Kidney epithelial cell (primary cell): ENCODE data around the gene ZBTB46. TPM values are rescaled to one million over a fixed set of nuclear protein-coding genes. Genes with fewer than 3 reads are reported as not detected.

Source experiments
- DNase-seq: peaks from one replicate; pipeline ENCODE4 v3.0.0-alpha.2; 2010; ENCODE audit warnings: low read depth
- H3K27me3 ChIP-seq: 2 replicates; pipeline ENCODE4 v1.6.0; 2011; ENCODE audit warnings: low read length; ENCODE audit not compliant: control insufficient read depth, insufficient read depth
- H3K36me3 ChIP-seq: 2 replicates; pipeline ENCODE4 v1.5.1; 2011; ENCODE audit warnings: low read length; ENCODE audit not compliant: control insufficient read depth, insufficient read depth
- H3K4me3 ChIP-seq: 2 replicates; pipeline ENCODE4 v1.5.1; 2011; ENCODE audit warnings: low read depth, mild to moderate bottlenecking, control low read depth, low read length
- total RNA-seq: library from RNA; depleted of rRNA; stranded (reverse); fragments of >200 nt; gene quantifications from 2 replicates; pipeline ENCODE4 v1.2.3, GENCODE V29; 2015
- TF ChIP-seq, protein P1 (sequence below): IDR thresholded peaks from 2 replicates; pipeline ENCODE4 v1.5.1; 2011; ENCODE audit warnings: mild to moderate bottlenecking, moderate library complexity, low read length, control low read depth, inconsistent platforms; ENCODE audit not compliant: insufficient read depth, poor library complexity, severe bottlenecking

ZBTB46 gene
- total RNA-seq, 1 donor from 2014 or later: 7.8 TPM

DNA sequence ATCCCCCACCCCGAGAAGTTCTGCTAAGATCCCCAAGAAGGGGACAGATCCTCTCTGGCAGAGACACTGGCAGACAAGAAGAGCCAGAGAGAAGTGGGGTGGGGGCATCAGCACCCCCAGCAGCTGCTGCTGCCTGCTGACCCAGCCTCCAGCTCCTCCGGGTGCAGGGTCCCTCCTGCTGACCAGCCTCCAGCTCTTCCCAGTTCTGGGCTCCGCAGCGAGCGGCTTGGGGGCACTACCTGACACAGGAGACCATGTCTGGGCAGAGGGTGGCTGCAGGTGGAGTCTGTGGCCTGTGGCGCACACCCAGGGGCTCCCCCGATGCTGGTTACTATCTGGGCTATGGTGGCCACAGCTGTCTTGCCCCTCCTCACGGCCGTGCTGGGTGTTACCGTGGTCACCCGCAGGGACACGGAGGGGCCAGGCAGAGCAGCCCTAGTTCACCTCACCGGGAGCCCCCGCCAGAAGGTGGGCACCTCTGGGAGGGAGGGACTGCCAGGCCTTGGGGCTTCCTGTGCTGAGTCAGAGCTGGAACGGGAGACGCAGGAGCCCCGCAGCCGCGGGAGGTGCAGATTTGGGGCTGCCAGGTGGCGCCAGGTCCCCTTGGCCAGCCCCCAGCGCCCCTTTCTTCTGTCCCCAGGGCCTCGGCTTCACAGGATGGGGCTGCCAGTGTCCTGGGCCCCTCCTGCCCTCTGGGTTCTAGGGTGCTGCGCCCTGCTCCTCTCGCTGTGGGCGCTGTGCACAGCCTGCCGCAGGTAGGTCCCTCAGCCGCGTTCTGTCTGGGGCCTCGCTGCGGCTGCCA lies 94.0 kb downstream of the ZBTB46 start:
- H3K27me3 ChIP-seq: no peaks in the 10 kb centered on the region
- TF ChIP-seq, protein P1, sequence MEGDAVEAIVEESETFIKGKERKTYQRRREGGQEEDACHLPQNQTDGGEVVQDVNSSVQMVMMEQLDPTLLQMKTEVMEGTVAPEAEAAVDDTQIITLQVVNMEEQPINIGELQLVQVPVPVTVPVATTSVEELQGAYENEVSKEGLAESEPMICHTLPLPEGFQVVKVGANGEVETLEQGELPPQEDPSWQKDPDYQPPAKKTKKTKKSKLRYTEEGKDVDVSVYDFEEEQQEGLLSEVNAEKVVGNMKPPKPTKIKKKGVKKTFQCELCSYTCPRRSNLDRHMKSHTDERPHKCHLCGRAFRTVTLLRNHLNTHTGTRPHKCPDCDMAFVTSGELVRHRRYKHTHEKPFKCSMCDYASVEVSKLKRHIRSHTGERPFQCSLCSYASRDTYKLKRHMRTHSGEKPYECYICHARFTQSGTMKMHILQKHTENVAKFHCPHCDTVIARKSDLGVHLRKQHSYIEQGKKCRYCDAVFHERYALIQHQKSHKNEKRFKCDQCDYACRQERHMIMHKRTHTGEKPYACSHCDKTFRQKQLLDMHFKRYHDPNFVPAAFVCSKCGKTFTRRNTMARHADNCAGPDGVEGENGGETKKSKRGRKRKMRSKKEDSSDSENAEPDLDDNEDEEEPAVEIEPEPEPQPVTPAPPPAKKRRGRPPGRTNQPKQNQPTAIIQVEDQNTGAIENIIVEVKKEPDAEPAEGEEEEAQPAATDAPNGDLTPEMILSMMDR: no peak
- no peak for DNase-seq
- peaks cover 1% of the 10 kb centered on the region for H3K36me3 ChIP-seq
- H3K4me3 ChIP-seq: no peak overlapping the region

DNA sequence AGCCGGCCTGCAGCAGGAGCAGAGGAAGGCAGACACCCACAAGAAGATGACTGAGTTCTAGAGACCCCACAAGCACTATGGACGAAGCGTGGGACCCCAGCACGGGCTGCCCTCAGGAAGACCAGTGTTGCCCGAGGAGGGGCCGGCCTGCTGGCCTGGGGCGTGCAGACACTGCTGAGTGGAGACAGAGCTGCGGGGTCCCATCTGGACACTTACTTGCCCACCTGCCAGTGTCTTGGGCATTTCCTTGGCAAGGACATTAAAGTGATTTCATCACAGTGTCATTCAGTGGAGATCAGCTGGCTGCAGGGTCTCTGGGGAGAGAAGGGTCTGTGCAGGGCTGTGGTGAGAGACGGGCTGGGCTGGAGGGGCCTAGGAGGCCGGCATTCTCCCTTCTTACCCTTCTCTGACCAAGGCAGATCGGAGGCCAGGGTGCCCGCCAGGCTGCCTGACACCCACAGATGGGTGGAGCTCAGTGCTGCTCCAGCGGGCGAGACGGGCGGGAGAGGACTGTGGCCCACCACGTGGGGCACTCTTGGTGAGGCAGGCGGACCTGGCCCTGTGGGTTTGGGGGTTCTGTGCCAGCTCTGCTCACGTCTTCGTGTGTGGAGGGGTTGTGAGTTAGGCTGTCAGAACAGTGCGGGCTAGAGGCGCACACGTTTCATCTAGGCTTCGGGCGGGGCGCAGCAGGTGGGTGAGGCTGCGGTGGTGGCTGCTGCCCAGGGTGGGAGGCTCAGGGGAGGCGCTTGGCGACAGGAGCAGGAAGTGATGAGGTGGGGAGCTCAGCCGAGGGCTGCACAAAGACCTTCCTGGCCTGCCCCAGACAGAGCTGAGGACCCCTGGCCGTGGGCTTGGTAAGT lies 95.0 kb downstream of the ZBTB46 start, which contains the start of gene LIME1:
Gene LIME1 (plus strand): TSS at position 806 of the 860 bp plus-strand sequence. CDS start 886 bp downstream, outside the sequence.
- TF ChIP-seq, protein P1: no peak
- Histone ChIP-seq H3K4me3 (no peak within 1 kb of the TSS), H3K36me3 (peaks cover 1% of the 10 kb centered on the region), H3K27me3 (no peaks in the 10 kb centered on the region)
- DNase-seq: no peak

DNA sequence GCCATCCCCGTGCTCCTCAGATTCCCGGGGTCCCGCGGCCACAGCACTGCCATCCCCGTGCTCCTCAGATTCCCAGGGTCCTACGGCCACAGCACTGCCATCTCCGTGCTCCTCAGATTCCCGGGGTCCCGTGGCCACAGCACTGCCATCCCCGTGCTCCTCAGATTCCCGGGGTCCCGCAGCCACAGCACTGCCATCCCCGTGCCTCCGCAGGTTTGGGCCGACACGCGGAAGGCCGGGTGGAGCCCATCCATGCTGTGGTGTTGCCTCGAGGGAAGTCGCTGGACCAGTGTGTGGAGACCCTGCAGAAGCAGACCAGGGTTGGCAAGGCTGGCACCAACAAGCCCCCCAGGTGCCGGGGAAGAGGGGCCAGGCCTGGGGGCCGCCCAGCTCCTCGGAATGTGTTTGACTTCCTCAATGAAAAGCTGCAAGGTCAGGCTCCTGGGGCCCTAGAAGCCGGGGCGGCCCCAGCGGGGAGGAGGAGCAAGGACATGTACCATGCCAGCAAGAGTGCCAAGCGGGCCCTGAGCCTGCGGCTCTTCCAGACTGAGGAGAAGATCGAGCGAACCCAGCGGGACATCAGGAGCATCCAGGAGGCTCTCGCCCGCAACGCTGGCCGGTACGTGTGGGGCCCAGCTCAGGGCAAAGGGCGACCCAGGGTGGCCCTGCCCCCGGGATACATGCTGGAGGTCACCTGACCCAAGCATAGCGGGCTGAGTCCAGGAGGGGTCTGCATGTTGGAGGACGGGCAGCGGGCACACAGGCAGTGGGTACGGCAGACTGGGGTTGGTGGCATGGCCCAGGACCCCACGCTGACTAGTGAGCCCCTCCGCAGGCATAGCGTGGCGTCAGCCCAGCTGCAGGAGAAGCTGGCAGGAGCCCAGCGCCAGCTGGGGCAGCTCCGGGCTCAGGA lies 95.9 kb downstream of the ZBTB46 start:
- TF ChIP-seq, protein P1: no peak
- peaks cover 1% of the 10 kb centered on the region for H3K36me3 ChIP-seq

DNA sequence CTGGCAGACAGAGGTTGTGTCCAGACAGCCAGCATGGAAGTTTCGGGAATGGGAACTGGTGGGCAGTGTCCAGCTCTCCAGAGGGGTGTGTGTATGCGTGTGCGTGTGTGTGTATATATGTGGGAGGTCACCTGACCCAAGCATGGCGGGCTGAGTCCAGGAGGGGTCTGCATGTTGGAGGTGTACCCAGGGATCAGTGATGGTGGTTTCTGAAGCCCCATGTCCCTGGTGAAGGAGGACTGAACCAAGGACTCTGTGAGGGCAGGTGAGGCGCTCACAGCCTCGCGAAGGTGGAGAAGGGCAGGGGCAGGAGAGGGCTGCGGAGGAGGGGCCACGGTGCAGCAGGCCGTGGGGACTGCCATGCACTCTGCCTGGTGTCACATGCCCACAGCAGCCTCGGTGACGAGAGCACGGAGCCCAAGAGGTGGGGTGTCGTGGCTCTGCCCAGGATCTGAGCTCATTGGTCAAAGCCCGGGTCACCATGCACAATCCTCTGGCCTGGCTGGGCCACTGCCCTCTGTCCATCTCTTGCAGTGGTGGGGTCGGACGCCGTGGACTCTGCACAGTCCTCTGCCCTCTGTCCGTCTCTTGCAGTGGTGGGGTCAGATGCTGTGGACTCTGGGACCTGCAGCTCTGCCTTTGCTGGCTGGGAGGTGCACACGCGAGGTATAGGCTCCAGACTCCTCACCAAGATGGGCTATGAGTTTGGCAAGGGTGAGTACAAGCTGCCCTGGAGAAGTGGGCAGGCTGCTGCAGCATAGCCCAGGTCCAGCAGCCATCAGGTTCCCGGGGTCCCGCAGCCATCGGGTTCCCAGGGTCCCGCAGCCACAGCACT lies 96.7 kb downstream of the ZBTB46 start:
- H3K36me3 ChIP-seq: peaks cover 1% of the 10 kb centered on the region
- TF ChIP-seq, protein P1: no peak

More for the DNA sequence above, 95.9 kb downstream of the ZBTB46 start:
- DNase-seq: no peak
- Histone ChIP-seq H3K27me3 (no peaks in the 10 kb centered on the region), H3K4me3 (no peak overlapping the region)

More for the DNA sequence above, 96.7 kb downstream of the ZBTB46 start:
- DNase-seq: no peak
- Histone ChIP-seq H3K4me3 (no peak overlapping the region), H3K27me3 (no peaks in the 10 kb centered on the region)
